ENCODE measurements around the gene AP2A1. TPM values are rescaled to one million over a fixed set of nuclear protein-coding genes. Genes with fewer than 3 reads are reported as not detected.

AP2A1 gene
- total and polyA plus RNA-seq, 9 donors: 37.8 to 126 (median 88.1) TPM

- Histone ChIP-seq H3K27ac (no peak overlapping the region), H3K4me3 (no peak overlapping the region), H3K27me3 (no peaks in the 10 kb centered on the region), H3K36me3 (no peaks in the 10 kb centered on the region), H3K9me3 (no peaks in the 10 kb centered on the region), H3K4me1 (ENCODE audit: insufficient read depth) (peaks cover 2% of the 10 kb centered on the region)
- 76 to 83% (median 79%) methylated on average over 5 of the region's 5 CpGs for WGBS, 3 donors
- no peak for DNase-seq
- TF ChIP-seq EP300 (IDR thresholded peaks at IDR 0.05) (no peak), CTCF (IDR thresholded peaks at IDR 0.05) (no peak), POLR2A (IDR thresholded peaks at IDR 0.05) (no peak)
- intact Hi-C loops (cut with DNase I): no loop called here
These were observed 79.6 kb downstream of the AP2A1 start for GRCh38 chr19:49846408-49846807.

- 87 to 89% (median 87%) methylated on average over 10 of the region's 10 CpGs for WGBS, 3 donors
- TF ChIP-seq POLR2A (IDR thresholded peaks at IDR 0.05) (no peak), EP300 (IDR thresholded peaks at IDR 0.05) (no peak), CTCF (IDR thresholded peaks at IDR 0.05) (no peak)
- Histone ChIP-seq H3K27ac (no peak overlapping the region), H3K9me3 (no peaks in the 10 kb centered on the region), H3K4me3 (no peak overlapping the region), H3K36me3 (no peaks in the 10 kb centered on the region), H3K27me3 (no peaks in the 10 kb centered on the region), H3K4me1 (ENCODE audit: insufficient read depth) (peaks cover 4% of the 10 kb centered on the region)
- no peak for DNase-seq
- intact Hi-C loops (cut with DNase I): no loop called here
These were observed 81.2 kb downstream of the AP2A1 start for GRCh38 chr19:49847731-49848696.

GRCh38 chr19:49848938-49849337 lies 82.1 kb downstream of the AP2A1 start:
- peaks cover 5% of the 10 kb centered on the region for H3K4me1 ChIP-seq (ENCODE audit: insufficient read depth)
- 89 to 94% (median 89%) methylated on average over 3 of the region's 3 CpGs for WGBS, 3 donors
- no peaks in the 10 kb centered on the region for H3K27me3 ChIP-seq
- intact Hi-C loops (cut with DNase I): no loop called here
- H3K36me3 ChIP-seq: no peaks in the 10 kb centered on the region
- DNase-seq: no peak
- H3K9me3 ChIP-seq: no peaks in the 10 kb centered on the region
- no peak overlapping the region for H3K27ac ChIP-seq
- TF ChIP-seq CTCF (IDR thresholded peaks at IDR 0.05): no peak
- H3K4me3 ChIP-seq: no peak overlapping the region

GRCh38 chr19:49849433-49850220 lies 82.8 kb downstream of the AP2A1 start:
- no peak for DNase-seq
- H3K4me1 ChIP-seq (ENCODE audit: insufficient read depth): peaks cover 5% of the 10 kb centered on the region
- H3K27ac ChIP-seq: no peak overlapping the region
- no peak overlapping the region for H3K4me3 ChIP-seq
- intact Hi-C loops (cut with DNase I): loop anchor here in 1 of 4 donors (5.0 kb wide), 1 partner anchor 32 kb away; the partner anchor contains the start of gene MED25
- no peaks in the 10 kb centered on the region for H3K27me3 ChIP-seq
- 89 to 93% (median 89%) methylated on average over 15 of the region's 15 CpGs for WGBS, 3 donors
- H3K9me3 ChIP-seq: no peaks in the 10 kb centered on the region
- no peaks in the 10 kb centered on the region for H3K36me3 ChIP-seq
- TF ChIP-seq CTCF (IDR thresholded peaks at IDR 0.05) (no peak), EP300 (IDR thresholded peaks at IDR 0.05) (no peak), POLR2A (IDR thresholded peaks at IDR 0.05) (no peak)
